Retina (tissue), 1 donor: Measurements from ENCODE around the gene SOBP.
A peak's percentile ranks its signal among the peaks of the same experiment; 100 is the strongest.
"Not testable (repeated sequence)": the region's sequence is repeated elsewhere in the genome, so short reads cannot be mapped to it uniquely, and the experiment has no call there.

Experiments
- DNase-seq: peaks from one replicate; pipeline ENCODE4 v3.0.0-alpha.2; 2016

Gene SOBP

GRCh38 chr6:107524626-107525025, 34.7 kb downstream of the SOBP start:
- DNase-seq, result no peak

GRCh38 chr6:107531868-107532267, 42.0 kb downstream of the SOBP start:
- DNase-seq, result no peak

- DNase-seq, result no peak
Observed at GRCh38 chr6:107532706-107533105, 42.8 kb downstream of the SOBP start.

- DNase-seq, result no peak
Observed at GRCh38 chr6:107533415-107534059, 43.6 kb downstream of the SOBP start.

GRCh38 chr6:107534571-107535141, 44.7 kb downstream of the SOBP start:
- DNase-seq, result no peak

GRCh38 chr6:107535626-107536025, 45.7 kb downstream of the SOBP start:
- DNase-seq, result no peak

GRCh38 chr6:107536180-107536961, 46.5 kb downstream of the SOBP start:
- DNase-seq, result no peak

- no peak for DNase-seq
Observed at GRCh38 chr6:107537559-107537958, 47.6 kb downstream of the SOBP start.

GRCh38 chr6:107538856-107539387, 49.0 kb downstream of the SOBP start:
- DNase-seq, result no peak

- DNase-seq, result peak; percentile 57
Observed at GRCh38 chr6:107539409-107539808, 49.5 kb downstream of the SOBP start.

GRCh38 chr6:107539849-107540464, 50.0 kb downstream of the SOBP start:
- peak; percentile 67 for DNase-seq

GRCh38 chr6:107540465-107540857, 50.5 kb downstream of the SOBP start:
- DNase-seq, result no peak

- no peak for DNase-seq
Observed at GRCh38 chr6:107542192-107542668, 52.3 kb downstream of the SOBP start.

- no peak for DNase-seq
Observed at GRCh38 chr6:107543088-107543487, 53.2 kb downstream of the SOBP start.

GRCh38 chr6:107543567-107543966, 53.6 kb downstream of the SOBP start:
- no peak for DNase-seq

GRCh38 chr6:107545763-107546162, 55.8 kb downstream of the SOBP start:
- no peak for DNase-seq

- no peak for DNase-seq
Observed at GRCh38 chr6:107546691-107547450, 57.0 kb downstream of the SOBP start.

GRCh38 chr6:107547451-107547840, 57.5 kb downstream of the SOBP start:
- DNase-seq, result no peak

- peak; percentile 18 for DNase-seq
Observed at GRCh38 chr6:107550241-107550840, 60.4 kb downstream of the SOBP start.

- DNase-seq, result no peak
Observed at GRCh38 chr6:107550906-107551305, 61.0 kb downstream of the SOBP start.

GRCh38 chr6:107553121-107553520, 63.2 kb downstream of the SOBP start:
- DNase-seq, result not testable (repeated sequence)

GRCh38 chr6:107554326-107554725, 64.4 kb downstream of the SOBP start:
- no peak for DNase-seq
